K562 (cell line): ENCODE results near the gene SLCO1A2. TPM values are rescaled to one million over a fixed set of nuclear protein-coding genes. Genes with fewer than 3 reads are reported as not detected.

Source experiments
- BCL6 ChIP-seq: fragments of 250-450 bp; sonication (Bioruptor Pico); IDR thresholded peaks from 2 replicates; pipeline ENCODE4 v1.4.0; 2020
- BRF1 ChIP-seq: IDR thresholded peaks from 3 replicates; pipeline ENCODE4 v1.6.1; 2011; ENCODE audit warnings: borderline replicate concordance, mild to moderate bottlenecking; ENCODE audit not compliant: insufficient read length; ENCODE audit errors: extremely low read depth
- CBX8 ChIP-seq: fragments of 200-600 bp; sonication (generic); IDR thresholded peaks from 2 replicates; pipeline ENCODE4 v1.6.1; 2012; ENCODE audit warnings: borderline replicate concordance, mixed run types, low read depth, mild to moderate bottlenecking, moderate library complexity, mixed read lengths, low read length, control low read depth, inconsistent platforms; ENCODE audit not compliant: poor library complexity, severe bottlenecking; ENCODE audit errors: extremely low read depth
- DDX20 ChIP-seq: fragments of 450-650 bp; IDR thresholded peaks from 2 replicates; pipeline ENCODE4 v1.6.1; 2016; ENCODE audit warnings: missing genetic modification characterization, low read depth, mild to moderate bottlenecking, missing compliant biosample characterization, moderate library complexity
- EHMT2 ChIP-seq: fragments of 450-650 bp; IDR thresholded peaks from 2 replicates; pipeline ENCODE4 v1.6.1; 2018; ENCODE audit warnings: antibody characterized with exemption
- ELF4 ChIP-seq: fragments of 450-650 bp; formaldehyde crosslinking; IDR thresholded peaks from 2 replicates; pipeline ENCODE4 v1.4.0; 2022; ENCODE audit warnings: missing genetic modification characterization
- ERF ChIP-seq: fragments of 450-650 bp; formaldehyde crosslinking; IDR thresholded peaks from 2 replicates; pipeline ENCODE4 v1.4.0; 2020; ENCODE audit warnings: mild to moderate bottlenecking, mixed read lengths
- HMG20B ChIP-seq: fragments of 250-450 bp; sonication (Bioruptor Pico); IDR thresholded peaks from 2 replicates; pipeline ENCODE4 v1.5.0; 2021; ENCODE audit warnings: mild to moderate bottlenecking
- KAT2B ChIP-seq: IDR thresholded peaks from one replicate; pipeline ENCODE4 v1.6.1; 2012; ENCODE audit warnings: low read depth, mild to moderate bottlenecking, control low read depth, inconsistent platforms, low read length, moderate library complexity
- LCOR ChIP-seq: sonication (generic); formaldehyde crosslinking; IDR thresholded peaks from 2 replicates; pipeline ENCODE4 v1.8.0; 2022; ENCODE audit warnings: mild to moderate bottlenecking, missing genetic modification reagents
- MCM3 ChIP-seq: fragments of 450-650 bp; IDR thresholded peaks from 2 replicates; pipeline ENCODE4 v1.6.1; 2016
- MCM5 ChIP-seq: fragments of 450-650 bp; IDR thresholded peaks from 2 replicates; pipeline ENCODE4 v1.6.1; 2016; ENCODE audit warnings: low read depth
- MECOM ChIP-seq: fragments of 250-450 bp; sonication (Bioruptor Pico); IDR thresholded peaks from 2 replicates; pipeline ENCODE4 v1.8.0; 2022; ENCODE audit warnings: inconsistent platforms
- NCOR1 ChIP-seq: fragments of 450-650 bp; IDR thresholded peaks from 2 replicates; pipeline ENCODE4 v1.6.1; 2016; ENCODE audit warnings: mild to moderate bottlenecking, moderate library complexity
- RCOR1 ChIP-seq, 2 experiments: IDR thresholded peaks; 2 replicates each; pipeline ENCODE4 v1.6.1; 2012; ENCODE audit warnings: low read depth in 2 of 2, low read length in 2 of 2, borderline replicate concordance in 1 of 2, improper control_type of control experiment in 1 of 2
- SMAD1 ChIP-seq: fragments of 150-350 bp; IDR thresholded peaks from 2 replicates; pipeline ENCODE4 v1.6.1; 2014; ENCODE audit warnings: low read length, low read depth; ENCODE audit not compliant: partially characterized antibody
- SMARCA4 ChIP-seq: fragments of 450-650 bp; IDR thresholded peaks from 2 replicates; pipeline ENCODE4 v1.6.1; 2016
- STAT5A ChIP-seq: IDR thresholded peaks from 2 replicates; pipeline ENCODE4 v1.6.1; 2012; ENCODE audit warnings: low read length, inconsistent platforms, borderline replicate concordance
- TAL1 ChIP-seq: fragments of 450-650 bp; IDR thresholded peaks from 2 replicates; pipeline ENCODE4 v1.6.1; 2016; ENCODE audit warnings: mild to moderate bottlenecking
- ZKSCAN3 ChIP-seq: fragments of 250-450 bp; sonication (Bioruptor Pico); IDR thresholded peaks from 2 replicates; pipeline ENCODE4 v1.4.0; 2020
- ZNF274 ChIP-seq: IDR thresholded peaks from 2 replicates; pipeline ENCODE4 v1.6.1; 2011; ENCODE audit warnings: low read depth, mild to moderate bottlenecking, low read length, moderate library complexity, borderline replicate concordance
- ZNF316 ChIP-seq: fragments of 450-650 bp; IDR thresholded peaks from 2 replicates; pipeline ENCODE4 v1.6.1; 2016
- ZZZ3 ChIP-seq: fragments of 450-650 bp; IDR thresholded peaks from 2 replicates; pipeline ENCODE4 v1.6.1; 2016; ENCODE audit warnings: antibody characterized with exemption, mild to moderate bottlenecking, moderate library complexity
- polyA plus RNA-seq, 8 experiments: library from polyadenylated mRNA; depleted of rRNA in 4 of 8; stranded (reverse) in 5 of 8; unstranded in 3 of 8; fragments of >200 nt; fragmentation: Nextera tagmentation in 2 of 8; fragmentation: Illumina TruSeq in 1 of 8; extraction: Ambion mirVana in 2 of 8; extraction: Trizol in 1 of 8; gene quantifications; 2 replicates each; pipeline versions ENCODE4 v1.2.1 to v1.2.3, GENCODE V29; 2011 to 2014; ENCODE audit warnings: inconsistent platforms in 1 of 8, missing spikeins in 1 of 8
- total RNA-seq, 7 experiments: library from RNA; depleted of rRNA in 6 of 7; stranded (reverse); fragments of >200 nt in 6 of 7; fragmentation: Illumina TruSeq in 2 of 7; extraction: Trizol in 2 of 7; gene quantifications; 2 replicates each; pipeline versions ENCODE4 v1.2.1 to v1.2.3, GENCODE V29; 2011 to 2021; ENCODE audit warnings: low replicate concordance in 1 of 7
- TF ChIP-seq, protein P1 (sequence below): fragments of 450-650 bp; formaldehyde crosslinking; IDR thresholded peaks from 2 replicates; pipeline ENCODE4 v1.4.0; 2022; ENCODE audit warnings: mild to moderate bottlenecking, moderate library complexity
- TF ChIP-seq, protein P2 (sequence below): fragments of 250-450 bp; sonication (Bioruptor Pico); IDR thresholded peaks from 2 replicates; pipeline ENCODE4 v1.5.0; 2020; ENCODE audit warnings: mild to moderate bottlenecking
- TF ChIP-seq, protein P3 (sequence below): fragments of 450-650 bp; formaldehyde crosslinking; IDR thresholded peaks from 2 replicates; pipeline ENCODE4 v1.4.0; 2022; ENCODE audit warnings: missing genetic modification characterization
- TF ChIP-seq, protein P4 (sequence below): fragments of 450-650 bp; IDR thresholded peaks from 2 replicates; pipeline ENCODE4 v1.6.1; 2018; ENCODE audit warnings: mild to moderate bottlenecking, low read depth; ENCODE audit not compliant: partially characterized antibody

Gene SLCO1A2
- total and polyA plus RNA-seq, 9 of the 15 experiments (the other 6 are each of a cell fraction or from before 2014, with no cell fraction given) = 1.2 to 4.4 (median 2.6) TPM

DNA sequence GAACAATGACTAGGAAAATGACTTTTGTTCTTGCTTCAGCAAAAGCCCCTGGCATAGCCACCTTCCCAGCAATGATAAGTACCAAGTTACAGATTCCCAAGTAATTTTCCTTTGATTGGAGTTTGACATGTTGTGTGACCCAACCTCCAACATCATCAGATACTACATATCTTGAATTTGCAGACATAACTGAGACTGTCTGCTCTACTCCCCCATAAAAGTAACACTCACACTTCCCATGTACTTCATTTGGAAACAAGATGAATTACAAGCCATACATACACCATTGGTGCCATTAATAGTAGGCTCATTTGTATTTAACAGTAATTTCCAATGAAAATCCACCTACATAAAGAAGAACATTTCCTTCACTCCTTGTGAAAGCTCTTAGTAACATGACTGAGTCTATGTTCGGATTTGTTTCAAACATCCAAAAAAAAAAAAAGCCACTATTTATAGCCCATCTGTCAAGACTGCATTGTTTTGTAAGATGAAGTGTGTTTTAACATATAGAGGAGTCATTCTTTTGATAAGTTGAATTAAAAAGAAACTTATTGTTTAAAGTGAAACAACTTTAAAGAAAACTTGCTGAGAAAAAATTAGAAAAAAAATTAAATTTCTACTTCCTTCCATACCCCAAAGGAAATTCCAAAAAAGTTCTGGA, 12.0 kb upstream of the SLCO1A2 start (continued):
- TF ChIP-seq, protein P1, sequence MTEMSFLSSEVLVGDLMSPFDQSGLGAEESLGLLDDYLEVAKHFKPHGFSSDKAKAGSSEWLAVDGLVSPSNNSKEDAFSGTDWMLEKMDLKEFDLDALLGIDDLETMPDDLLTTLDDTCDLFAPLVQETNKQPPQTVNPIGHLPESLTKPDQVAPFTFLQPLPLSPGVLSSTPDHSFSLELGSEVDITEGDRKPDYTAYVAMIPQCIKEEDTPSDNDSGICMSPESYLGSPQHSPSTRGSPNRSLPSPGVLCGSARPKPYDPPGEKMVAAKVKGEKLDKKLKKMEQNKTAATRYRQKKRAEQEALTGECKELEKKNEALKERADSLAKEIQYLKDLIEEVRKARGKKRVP (CRISPR knock-in tag) = no peak
- TF ChIP-seq RCOR1 (IDR thresholded peaks at IDR 0.05; ENCODE audit: borderline replicate concordance in 1 of 2, low read depth in 2 of 2, low read length in 2 of 2) (0 out of 4 replicates have a peak, but pooled peaks of 1 of the 2 experiments have one; percentile 50), BRF1 (no peak), STAT5A (peak; percentile 53; the same call in 1 of the 2 replicates), ZNF274 (no peak), KAT2B (no peak), SMARCA4 (peak; percentile 78), SMAD1 (no peak), BCL6 (CRISPR knock-in tag) (no peak), EHMT2 (no peak), NCOR1 (peak; percentile 69), MCM5 (no peak), ELF4 (CRISPR knock-in tag) (no peak), MECOM (CRISPR knock-in tag) (no peak), CBX8 (no peak), ERF (no peak), TAL1 (peak; percentile 83), MCM3 (no peak), ZKSCAN3 (CRISPR knock-in tag) (no peak), LCOR (CRISPR knock-in tag) (no peak), HMG20B (CRISPR knock-in tag) (no peak), ZNF316 (no peak), ZZZ3 (no peak), DDX20 (tag) (no peak)
- TF ChIP-seq, protein P2, sequence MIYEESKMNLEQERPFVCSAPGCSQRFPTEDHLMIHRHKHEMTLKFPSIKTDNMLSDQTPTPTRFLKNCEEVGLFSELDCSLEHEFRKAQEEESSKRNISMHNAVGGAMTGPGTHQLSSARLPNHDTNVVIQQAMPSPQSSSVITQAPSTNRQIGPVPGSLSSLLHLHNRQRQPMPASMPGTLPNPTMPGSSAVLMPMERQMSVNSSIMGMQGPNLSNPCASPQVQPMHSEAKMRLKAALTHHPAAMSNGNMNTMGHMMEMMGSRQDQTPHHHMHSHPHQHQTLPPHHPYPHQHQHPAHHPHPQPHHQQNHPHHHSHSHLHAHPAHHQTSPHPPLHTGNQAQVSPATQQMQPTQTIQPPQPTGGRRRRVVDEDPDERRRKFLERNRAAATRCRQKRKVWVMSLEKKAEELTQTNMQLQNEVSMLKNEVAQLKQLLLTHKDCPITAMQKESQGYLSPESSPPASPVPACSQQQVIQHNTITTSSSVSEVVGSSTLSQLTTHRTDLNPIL (CRISPR knock-in tag) = no peak
- TF ChIP-seq, protein P3, sequence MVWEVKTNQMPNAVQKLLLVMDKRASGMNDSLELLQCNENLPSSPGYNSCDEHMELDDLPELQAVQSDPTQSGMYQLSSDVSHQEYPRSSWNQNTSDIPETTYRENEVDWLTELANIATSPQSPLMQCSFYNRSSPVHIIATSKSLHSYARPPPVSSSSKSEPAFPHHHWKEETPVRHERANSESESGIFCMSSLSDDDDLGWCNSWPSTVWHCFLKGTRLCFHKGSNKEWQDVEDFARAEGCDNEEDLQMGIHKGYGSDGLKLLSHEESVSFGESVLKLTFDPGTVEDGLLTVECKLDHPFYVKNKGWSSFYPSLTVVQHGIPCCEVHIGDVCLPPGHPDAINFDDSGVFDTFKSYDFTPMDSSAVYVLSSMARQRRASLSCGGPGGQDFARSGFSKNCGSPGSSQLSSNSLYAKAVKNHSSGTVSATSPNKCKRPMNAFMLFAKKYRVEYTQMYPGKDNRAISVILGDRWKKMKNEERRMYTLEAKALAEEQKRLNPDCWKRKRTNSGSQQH (CRISPR knock-in tag) = no peak
- TF ChIP-seq, protein P4, sequence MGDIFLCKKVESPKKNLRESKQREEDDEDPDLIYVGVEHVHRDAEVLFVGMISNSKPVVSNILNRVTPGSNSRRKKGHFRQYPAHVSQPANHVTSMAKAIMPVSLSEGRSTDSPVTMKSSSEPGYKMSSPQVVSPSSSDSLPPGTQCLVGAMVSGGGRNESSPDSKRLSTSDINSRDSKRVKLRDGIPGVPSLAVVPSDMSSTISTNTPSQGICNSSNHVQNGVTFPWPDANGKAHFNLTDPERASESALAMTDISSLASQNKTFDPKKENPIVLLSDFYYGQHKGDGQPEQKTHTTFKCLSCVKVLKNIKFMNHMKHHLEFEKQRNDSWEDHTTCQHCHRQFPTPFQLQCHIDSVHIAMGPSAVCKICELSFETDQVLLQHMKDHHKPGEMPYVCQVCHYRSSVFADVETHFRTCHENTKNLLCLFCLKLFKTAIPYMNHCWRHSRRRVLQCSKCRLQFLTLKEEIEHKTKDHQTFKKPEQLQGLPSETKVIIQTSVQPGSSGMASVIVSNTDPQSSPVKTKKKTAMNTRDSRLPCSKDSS = no peak
